NCI-H510A (cell line): ENCODE results near the gene NXF3.
"Not testable (repeated sequence)": the region's sequence is repeated elsewhere in the genome, so short reads cannot be mapped to it uniquely, and the experiment has no call there.

Experiments used
- DNase-seq: peaks from one replicate; lab custom pipeline; 2025; lab: John Stamatoyannopoulos, UW

The NXF3 gene

GRCh38 chrX:103092942-103093341 is at the start of gene NXF3:
NXF3 (minus strand) TSS chrX:103093143; CDS start chrX:103093023, 120 bp downstream.
- no peak for DNase-seq

- not testable (repeated sequence) for DNase-seq
Observed at GRCh38 chrX:103136528-103136927, 43.6 kb upstream of the NXF3 start.

GRCh38 chrX:103124284-103124683 is 31.3 kb upstream of the NXF3 start:
- DNase-seq: no peak

- no peak for DNase-seq
Observed at GRCh38 chrX:103120748-103121147, 27.8 kb upstream of the NXF3 start.

- DNase-seq: not testable (repeated sequence)
Observed at GRCh38 chrX:103116970-103117369, 24.0 kb upstream of the NXF3 start.

- not testable (repeated sequence) for DNase-seq
Observed at GRCh38 chrX:103109497-103109896, 16.6 kb upstream of the NXF3 start.

GRCh38 chrX:103107836-103108235 is 14.9 kb upstream of the NXF3 start:
- no peak for DNase-seq

GRCh38 chrX:103107227-103107737 is 14.3 kb upstream of the NXF3 start:
- not testable (repeated sequence) for DNase-seq

GRCh38 chrX:103104370-103104769 is 11.4 kb upstream of the NXF3 start:
- not testable (repeated sequence) for DNase-seq

- DNase-seq: not testable (repeated sequence)
Observed at GRCh38 chrX:103103866-103104265, 10.9 kb upstream of the NXF3 start.

- DNase-seq: no peak
Observed at GRCh38 chrX:103101299-103102042, 8.5 kb upstream of the NXF3 start.

GRCh38 chrX:103100484-103100883 is 7.5 kb upstream of the NXF3 start:
- no peak for DNase-seq

GRCh38 chrX:103099691-103100090 is 6.7 kb upstream of the NXF3 start:
- DNase-seq: no peak

- no peak for DNase-seq
Observed at GRCh38 chrX:103098488-103098887, 5.5 kb upstream of the NXF3 start.

GRCh38 chrX:103081051-103081450 is 11.9 kb downstream of the NXF3 start:
- no peak for DNase-seq

- DNase-seq: no peak
Observed at GRCh38 chrX:103073467-103073866, 19.5 kb downstream of the NXF3 start.

- DNase-seq: no peak
Observed at GRCh38 chrX:103066606-103067005, 26.3 kb downstream of the NXF3 start.

- peak; percentile 91 for DNase-seq
Observed at GRCh38 chrX:103063918-103064434, 29.0 kb downstream of the NXF3 start, which contains the start of gene BEX1. BEX1 (minus strand) TSS chrX:103064171; CDS start chrX:103063274, 897 bp downstream.

- peak; percentile 52 for DNase-seq
Observed at GRCh38 chrX:103063191-103063845, 29.6 kb downstream of the NXF3 start.

GRCh38 chrX:103061486-103061885 is 31.5 kb downstream of the NXF3 start:
- no peak for DNase-seq

- no peak for DNase-seq
Observed at GRCh38 chrX:103056902-103057301, 36.0 kb downstream of the NXF3 start.

GRCh38 chrX:103052625-103053024 is 40.3 kb downstream of the NXF3 start:
- DNase-seq: no peak

- DNase-seq: no peak
Observed at GRCh38 chrX:103051260-103051789, 41.6 kb downstream of the NXF3 start.
